Ishikawa (cell line): Measurements from ENCODE around the gene RND2.

Source experiments
- EP300 ChIP-seq: IDR thresholded peaks from 2 replicates; pipeline ENCODE4 v1.6.1; 2012; ENCODE audit warnings: borderline replicate concordance
- MAX ChIP-seq: IDR thresholded peaks from 2 replicates; pipeline ENCODE4 v1.6.1; 2012
- RAD21 ChIP-seq: IDR thresholded peaks from 2 replicates; pipeline ENCODE4 v1.6.1; 2012; ENCODE audit warnings: low read depth
- REST ChIP-seq: IDR thresholded peaks from 2 replicates; pipeline ENCODE4 v1.6.1; 2012; ENCODE audit warnings: low read depth, mild to moderate bottlenecking
- USF1 ChIP-seq: IDR thresholded peaks from 2 replicates; pipeline ENCODE4 v1.6.1; 2012

GRCh38 chr17:43024407-43025289, at the start of gene RND2:
- TF ChIP-seq MAX = peak; percentile 68
- TF ChIP-seq EP300 = peak; percentile 4; the same call in 1 of the 2 replicates
- peak; percentile 84 for TF ChIP-seq RAD21
- no peak; the same call in 1 of the 2 replicates for TF ChIP-seq USF1
- no peak for TF ChIP-seq REST
